Kidney epithelial cell (primary cell): ENCODE results near the gene GMPR2. TPM values are rescaled to one million over a fixed set of nuclear protein-coding genes. Genes with fewer than 3 reads are reported as not detected.

Source experiments
- DNase-seq: peaks from one replicate; pipeline ENCODE4 v3.0.0-alpha.2; 2010; ENCODE audit warnings: low read depth
- H3K27me3 ChIP-seq: 2 replicates; pipeline ENCODE4 v1.6.0; 2011; ENCODE audit warnings: low read length; ENCODE audit not compliant: control insufficient read depth, insufficient read depth
- H3K36me3 ChIP-seq: 2 replicates; pipeline ENCODE4 v1.5.1; 2011; ENCODE audit warnings: low read length; ENCODE audit not compliant: control insufficient read depth, insufficient read depth
- H3K4me3 ChIP-seq: 2 replicates; pipeline ENCODE4 v1.5.1; 2011; ENCODE audit warnings: low read depth, mild to moderate bottlenecking, control low read depth, low read length
- total RNA-seq: library from RNA; depleted of rRNA; stranded (reverse); fragments of >200 nt; gene quantifications from 2 replicates; pipeline ENCODE4 v1.2.3, GENCODE V29; 2015
- TF ChIP-seq, protein P1 (sequence below): IDR thresholded peaks from 2 replicates; pipeline ENCODE4 v1.5.1; 2011; ENCODE audit warnings: mild to moderate bottlenecking, moderate library complexity, low read length, control low read depth, inconsistent platforms; ENCODE audit not compliant: insufficient read depth, poor library complexity, severe bottlenecking

GMPR2 gene
- total RNA-seq, 1 donor from 2014 or later = 54.7 TPM

DNA sequence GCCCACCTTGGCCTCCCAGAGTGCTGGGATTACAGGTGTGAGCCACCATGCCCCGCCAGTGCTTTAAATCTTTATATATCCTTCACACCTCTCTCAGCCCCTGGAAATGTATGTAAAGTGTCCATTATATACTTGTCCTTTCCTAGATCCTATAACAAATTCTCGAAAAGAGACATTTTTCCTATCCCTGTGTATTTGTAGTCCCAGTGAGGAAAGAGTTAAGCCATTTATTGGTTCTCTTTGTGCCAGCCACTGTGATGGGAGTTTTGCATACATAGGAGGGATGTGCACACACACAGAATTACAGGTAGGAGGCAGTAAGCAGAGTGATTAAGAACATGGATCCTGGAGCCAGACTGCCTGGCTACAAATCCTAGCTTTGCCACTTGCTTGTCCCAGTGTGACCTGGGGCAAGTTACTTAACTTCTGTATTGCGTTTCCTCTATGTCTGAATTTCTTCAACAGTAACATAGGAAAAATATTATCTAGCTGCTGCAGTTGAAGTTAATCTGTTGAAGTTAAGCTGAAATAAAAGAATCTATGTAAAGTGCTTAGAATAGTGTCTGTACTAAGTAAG, 40.8 kb downstream of the GMPR2 start:
- Histone ChIP-seq H3K4me3 (no peak overlapping the region), H3K36me3 (peaks cover 2% of the 10 kb centered on the region), H3K27me3 (no peaks in the 10 kb centered on the region)
- no peak for DNase-seq
- TF ChIP-seq, protein P1, sequence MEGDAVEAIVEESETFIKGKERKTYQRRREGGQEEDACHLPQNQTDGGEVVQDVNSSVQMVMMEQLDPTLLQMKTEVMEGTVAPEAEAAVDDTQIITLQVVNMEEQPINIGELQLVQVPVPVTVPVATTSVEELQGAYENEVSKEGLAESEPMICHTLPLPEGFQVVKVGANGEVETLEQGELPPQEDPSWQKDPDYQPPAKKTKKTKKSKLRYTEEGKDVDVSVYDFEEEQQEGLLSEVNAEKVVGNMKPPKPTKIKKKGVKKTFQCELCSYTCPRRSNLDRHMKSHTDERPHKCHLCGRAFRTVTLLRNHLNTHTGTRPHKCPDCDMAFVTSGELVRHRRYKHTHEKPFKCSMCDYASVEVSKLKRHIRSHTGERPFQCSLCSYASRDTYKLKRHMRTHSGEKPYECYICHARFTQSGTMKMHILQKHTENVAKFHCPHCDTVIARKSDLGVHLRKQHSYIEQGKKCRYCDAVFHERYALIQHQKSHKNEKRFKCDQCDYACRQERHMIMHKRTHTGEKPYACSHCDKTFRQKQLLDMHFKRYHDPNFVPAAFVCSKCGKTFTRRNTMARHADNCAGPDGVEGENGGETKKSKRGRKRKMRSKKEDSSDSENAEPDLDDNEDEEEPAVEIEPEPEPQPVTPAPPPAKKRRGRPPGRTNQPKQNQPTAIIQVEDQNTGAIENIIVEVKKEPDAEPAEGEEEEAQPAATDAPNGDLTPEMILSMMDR = peak; percentile 11

GRCh38 chr14:24274101-24274543, 41.4 kb downstream of the GMPR2 start:
- TF ChIP-seq, protein P1 = no peak
- H3K4me3 ChIP-seq = no peak overlapping the region
- peak; percentile 32 for DNase-seq
- no peaks in the 10 kb centered on the region for H3K27me3 ChIP-seq
- H3K36me3 ChIP-seq = peaks cover 2% of the 10 kb centered on the region

DNA sequence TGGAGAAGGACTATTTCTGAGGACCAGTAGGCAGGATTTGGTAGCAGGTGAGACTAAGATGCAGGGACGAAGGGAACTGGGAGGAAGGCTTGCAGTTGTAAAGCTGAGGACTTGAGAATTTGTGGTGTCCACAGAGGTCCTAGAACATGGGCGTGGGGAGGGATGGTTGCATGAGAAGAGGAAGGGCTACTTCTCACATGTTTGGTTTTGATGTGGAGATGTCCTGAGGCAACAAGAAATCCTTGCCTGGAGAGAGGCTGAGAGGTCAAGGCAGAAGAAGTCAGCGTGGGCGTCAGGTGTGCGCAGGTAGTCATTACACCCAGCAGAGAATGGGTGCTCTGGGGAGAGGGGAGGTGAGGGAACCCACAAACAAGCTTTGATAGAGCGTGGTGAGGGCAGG, 44.3 kb downstream of the GMPR2 start:
- no peak overlapping the region for H3K4me3 ChIP-seq

GRCh38 chr14:24277606-24278321, 45.0 kb downstream of the GMPR2 start:
- Histone ChIP-seq H3K4me3 (no peak overlapping the region), H3K27me3 (no peaks in the 10 kb centered on the region), H3K36me3 (no peaks in the 10 kb centered on the region)
- TF ChIP-seq, protein P1 = no peak
- no peak for DNase-seq

More for the DNA sequence above, 44.3 kb downstream of the GMPR2 start:
- DNase-seq = no peak
- H3K27me3 ChIP-seq = no peaks in the 10 kb centered on the region
- no peaks in the 10 kb centered on the region for H3K36me3 ChIP-seq
- TF ChIP-seq, protein P1 = no peak

GRCh38 chr14:24278424-24278823, 45.7 kb downstream of the GMPR2 start:
- TF ChIP-seq, protein P1 = no peak
- Histone ChIP-seq H3K36me3 (no peaks in the 10 kb centered on the region), H3K27me3 (no peaks in the 10 kb centered on the region), H3K4me3 (no peak overlapping the region)
- DNase-seq = no peak
